HCT116 (cell line): ENCODE measurements around the gene DOCK9.

Experiments used
- CBX3 ChIP-seq: IDR thresholded peaks from 2 replicates; pipeline ENCODE4 v1.6.1; 2012; ENCODE audit warnings: low read depth
- CEBPB ChIP-seq: IDR thresholded peaks from 2 replicates; pipeline ENCODE4 v1.6.1; 2012; ENCODE audit warnings: low read depth
- CTCF ChIP-seq, 3 experiments: fragments of 200-600 bp in 1 of 3; sonication (generic) in 1 of 3; IDR thresholded peaks in 2 of 3; conservative IDR thresholded peaks in 1 of 3; 2 replicates each; pipeline ENCODE4 v1.5.1; 2012 to 2017; ENCODE audit warnings: low read depth in 2 of 3, low read length in 2 of 3, antibody characterized with exemption in 1 of 3, borderline replicate concordance in 1 of 3, control low read depth in 1 of 3, mild to moderate bottlenecking in 1 of 3, mixed read lengths in 1 of 3, mixed run types in 1 of 3, moderate library complexity in 1 of 3; ENCODE audit not compliant: insufficient read depth in 1 of 3
- EGR1 ChIP-seq: IDR thresholded peaks from 2 replicates; pipeline ENCODE4 v1.6.1; 2012; ENCODE audit warnings: low read depth
- EZH2 ChIP-seq: fragments of 200-600 bp; sonication (generic); IDR thresholded peaks from 2 replicates; pipeline ENCODE4 v1.6.1; 2017; ENCODE audit warnings: antibody characterized with exemption, mixed run types
- JUND ChIP-seq: IDR thresholded peaks from 2 replicates; pipeline ENCODE4 v1.6.1; 2012
- MAX ChIP-seq: IDR thresholded peaks from 2 replicates; pipeline ENCODE4 v1.6.1; 2012
- POLR2A ChIP-seq: IDR thresholded peaks from 2 replicates; pipeline ENCODE4 v1.7.0; 2011; ENCODE audit warnings: borderline replicate concordance; ENCODE audit not compliant: insufficient read depth, insufficient read length; ENCODE audit errors: extremely low read depth
- POLR2AphosphoS5 ChIP-seq: IDR thresholded peaks from 2 replicates; pipeline ENCODE4 v1.6.1; 2011; ENCODE audit warnings: mild to moderate bottlenecking, low read depth, low read length, moderate library complexity
- RAD21 ChIP-seq: IDR thresholded peaks from 2 replicates; pipeline ENCODE4 v1.6.1; 2012; ENCODE audit warnings: low read depth, mild to moderate bottlenecking
- SIN3A ChIP-seq: IDR thresholded peaks from 2 replicates; pipeline ENCODE4 v1.6.1; 2012; ENCODE audit warnings: low read depth
- SP1 ChIP-seq: IDR thresholded peaks from 2 replicates; pipeline ENCODE4 v1.6.1; 2012; ENCODE audit warnings: low read depth
- YY1 ChIP-seq: IDR thresholded peaks from 2 replicates; pipeline ENCODE4 v1.6.1; 2011; ENCODE audit warnings: low read length, low read depth, moderate library complexity, mild to moderate bottlenecking; ENCODE audit not compliant: insufficient replicate concordance; ENCODE audit errors: extremely low read depth
- ZBTB33 ChIP-seq: IDR thresholded peaks from 2 replicates; pipeline ENCODE4 v1.6.1; 2011; ENCODE audit warnings: mild to moderate bottlenecking, low read length, moderate library complexity; ENCODE audit not compliant: insufficient replicate concordance; ENCODE audit errors: extremely low read depth

GRCh38 chr13:98846521-98846920 lies 131.3 kb downstream of the DOCK9 start:
- TF ChIP-seq EGR1 (no peak), CTCF (IDR thresholded peaks at IDR 0.05 in 2 of 3, conservative IDR thresholded peaks at IDR 0.05 in 1 of 3; ENCODE audit: borderline replicate concordance in 1 of 3, insufficient read depth in 1 of 3, low read depth in 2 of 3, low read length in 2 of 3) (no peak), MAX (no peak), CBX3 (no peak), CEBPB (no peak), SP1 (no peak), YY1 (no peak), JUND (no peak), RAD21 (no peak), POLR2A (no peak), POLR2AphosphoS5 (no peak), SIN3A (no peak), EZH2 (no peak), ZBTB33 (no peak)
